Embryonic facial prominence (tissue), 1 donor: ENCODE measurements around the gene TRH.

Source experiments
- DNase-seq: peaks from one replicate; pipeline ENCODE4 v3.0.0-alpha.2; 2016; ENCODE audit errors: extremely low spot score

TRH gene, protein sequence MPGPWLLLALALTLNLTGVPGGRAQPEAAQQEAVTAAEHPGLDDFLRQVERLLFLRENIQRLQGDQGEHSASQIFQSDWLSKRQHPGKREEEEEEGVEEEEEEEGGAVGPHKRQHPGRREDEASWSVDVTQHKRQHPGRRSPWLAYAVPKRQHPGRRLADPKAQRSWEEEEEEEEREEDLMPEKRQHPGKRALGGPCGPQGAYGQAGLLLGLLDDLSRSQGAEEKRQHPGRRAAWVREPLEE

DNA sequence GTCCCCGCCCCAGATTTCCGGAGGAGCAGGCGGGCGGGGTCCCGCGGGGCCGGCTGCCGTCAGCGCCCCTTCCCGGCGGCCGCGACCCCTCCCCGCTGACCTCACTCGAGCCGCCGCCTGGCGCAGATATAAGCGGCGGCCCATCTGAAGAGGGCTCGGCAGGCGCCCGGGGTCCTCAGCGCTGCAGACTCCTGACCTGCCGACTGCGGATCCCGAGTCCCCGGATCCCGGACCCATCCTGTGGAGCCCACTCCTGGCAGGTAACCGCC, at the start of gene TRH:
TRH (plus strand) TSS at position 157 of the 269 bp plus-strand sequence. CDS start 1,097 bp downstream, outside the sequence.
- DNase-seq: no peak

DNA sequence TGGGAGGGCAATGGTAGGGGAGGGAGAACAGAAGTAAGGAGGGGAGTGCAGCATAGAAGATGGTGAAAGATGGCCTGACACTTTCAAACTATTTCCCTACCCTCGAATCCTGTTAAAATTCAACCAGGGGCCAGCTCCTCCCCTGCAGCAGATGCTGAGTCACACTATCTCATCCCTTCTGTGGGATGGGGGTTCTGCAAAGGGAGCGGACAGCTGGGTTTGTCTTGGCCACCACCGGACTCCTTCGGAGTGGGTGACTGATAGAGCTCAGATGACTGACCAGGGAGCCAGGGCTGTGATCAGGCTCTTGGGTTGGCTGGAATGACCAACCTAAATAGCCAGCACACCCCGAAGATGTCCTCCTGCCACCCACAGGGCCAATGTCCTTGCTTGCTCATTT, 47.4 kb upstream of the TRH start:
- no peak for DNase-seq

DNA sequence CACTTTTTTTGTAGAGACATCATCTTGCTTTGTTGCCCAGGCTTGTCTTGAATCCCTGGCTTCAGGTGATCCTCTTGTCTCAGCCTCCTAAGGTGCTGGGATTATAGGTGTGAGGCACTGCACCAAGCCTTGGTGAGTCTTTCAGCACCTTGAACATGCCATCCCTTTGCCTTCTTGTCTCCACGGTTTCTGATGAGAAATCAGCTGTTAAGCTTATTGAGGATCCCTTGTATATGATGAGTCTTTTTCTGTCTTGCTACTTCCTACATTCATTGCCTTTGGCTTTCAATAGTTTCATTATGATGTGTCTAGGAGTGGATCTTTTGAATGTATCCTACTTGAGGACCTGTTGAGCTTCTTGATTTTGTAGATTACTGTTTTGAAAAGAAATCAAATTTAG, 45.1 kb upstream of the TRH start:
- DNase-seq: no peak

DNA sequence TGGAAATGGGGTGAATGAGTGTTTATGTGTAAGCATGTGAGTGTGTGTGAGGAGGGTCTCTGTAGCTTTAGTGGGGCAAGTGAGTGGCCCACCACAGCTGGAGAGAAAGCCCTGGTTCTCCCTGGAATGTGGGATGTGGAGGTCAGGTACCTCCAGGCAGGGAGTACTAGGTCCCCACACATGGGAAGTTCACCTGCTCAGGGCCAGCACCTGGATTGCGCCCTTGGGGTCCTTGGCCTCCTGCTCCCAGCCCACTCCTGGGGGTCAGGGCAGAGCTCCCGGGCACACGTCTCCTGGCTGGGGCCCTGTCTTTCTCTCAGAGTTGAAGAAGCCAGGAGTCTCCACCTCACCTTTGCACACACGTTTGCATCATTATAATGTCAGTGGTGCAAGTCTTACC, 41.0 kb upstream of the TRH start:
- DNase-seq: no peak

DNA sequence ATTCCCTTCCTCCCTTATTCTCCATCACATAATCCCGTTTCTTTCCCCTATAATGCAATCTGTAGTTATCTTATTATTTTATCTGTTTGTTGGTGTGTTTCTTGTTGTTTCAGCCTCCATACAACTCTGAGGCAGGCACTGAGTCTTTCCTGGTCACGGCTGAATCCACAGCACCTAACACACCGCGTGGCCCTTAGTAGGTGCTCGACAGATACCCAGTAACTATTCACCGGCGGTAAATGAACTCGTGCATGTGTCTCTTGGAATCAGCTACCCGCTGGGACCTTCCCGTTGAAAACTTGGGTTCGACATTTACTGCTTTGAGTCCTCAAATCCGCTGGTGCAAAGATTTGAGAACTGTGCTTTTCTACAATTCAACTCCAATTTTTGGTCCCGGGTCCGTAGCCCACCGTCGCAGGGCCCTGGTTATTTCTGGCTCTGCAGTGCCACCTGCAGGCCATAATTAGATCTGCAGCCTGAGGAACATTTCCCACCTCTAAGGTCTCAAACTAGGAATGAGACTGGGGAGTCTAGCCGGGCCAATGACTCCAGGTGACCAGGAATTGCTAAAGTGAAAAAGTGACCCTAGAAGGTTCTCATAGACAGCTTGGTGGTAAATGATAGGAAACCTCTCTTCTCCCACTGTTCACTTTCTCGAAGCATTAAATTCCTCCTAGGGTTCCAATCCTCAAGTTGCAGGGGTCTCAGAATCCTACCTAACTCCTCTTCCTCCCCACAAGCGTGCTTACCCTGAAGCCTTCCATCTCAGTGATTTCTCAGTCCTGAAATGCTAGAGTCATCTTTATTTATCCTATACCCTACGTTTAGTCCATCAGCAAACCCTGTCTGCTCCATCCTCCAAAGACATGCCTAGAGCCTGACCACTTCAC, 40.0 kb upstream of the TRH start:
- peak; percentile 29 for DNase-seq

DNA sequence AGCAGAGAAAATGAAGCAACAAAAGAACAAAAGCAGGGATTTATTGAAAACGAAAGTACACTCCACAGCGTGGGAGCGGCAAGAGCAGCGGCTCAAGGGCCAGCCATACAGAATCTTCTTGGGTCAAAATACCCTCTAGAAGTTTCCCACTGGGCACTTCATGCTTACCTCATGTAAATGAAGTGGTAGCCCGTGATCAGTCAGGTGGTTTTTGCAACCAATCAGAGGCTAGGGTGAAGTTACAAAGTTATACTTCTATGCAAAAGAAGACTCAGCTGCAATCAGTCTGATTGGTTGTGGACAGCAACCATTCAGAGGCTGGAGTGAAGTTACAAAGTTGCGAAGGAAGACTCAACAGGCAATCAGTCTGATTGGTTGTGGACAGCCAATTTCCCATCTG, 37.8 kb upstream of the TRH start:
- DNase-seq: no peak

DNA sequence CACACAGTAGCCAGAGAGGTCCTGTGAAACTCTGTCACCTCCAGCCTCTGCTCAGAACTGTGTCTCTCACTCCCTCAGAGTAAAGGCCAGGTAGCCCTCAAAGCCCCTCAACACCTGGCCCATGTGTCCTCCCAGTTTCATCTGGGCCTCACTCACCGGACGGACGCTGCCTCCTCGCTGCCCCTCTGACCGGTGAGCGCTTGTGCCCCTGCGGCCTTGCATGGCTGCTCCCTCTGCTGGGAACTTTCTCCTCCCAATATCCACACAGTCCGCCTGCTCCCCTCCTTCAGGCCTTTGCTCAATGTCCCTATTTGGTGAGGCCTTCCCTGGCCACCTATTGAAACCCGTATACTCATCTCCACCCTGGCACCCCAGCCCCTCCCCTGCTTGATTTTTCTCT, 36.8 kb upstream of the TRH start:
- DNase-seq: no peak

DNA sequence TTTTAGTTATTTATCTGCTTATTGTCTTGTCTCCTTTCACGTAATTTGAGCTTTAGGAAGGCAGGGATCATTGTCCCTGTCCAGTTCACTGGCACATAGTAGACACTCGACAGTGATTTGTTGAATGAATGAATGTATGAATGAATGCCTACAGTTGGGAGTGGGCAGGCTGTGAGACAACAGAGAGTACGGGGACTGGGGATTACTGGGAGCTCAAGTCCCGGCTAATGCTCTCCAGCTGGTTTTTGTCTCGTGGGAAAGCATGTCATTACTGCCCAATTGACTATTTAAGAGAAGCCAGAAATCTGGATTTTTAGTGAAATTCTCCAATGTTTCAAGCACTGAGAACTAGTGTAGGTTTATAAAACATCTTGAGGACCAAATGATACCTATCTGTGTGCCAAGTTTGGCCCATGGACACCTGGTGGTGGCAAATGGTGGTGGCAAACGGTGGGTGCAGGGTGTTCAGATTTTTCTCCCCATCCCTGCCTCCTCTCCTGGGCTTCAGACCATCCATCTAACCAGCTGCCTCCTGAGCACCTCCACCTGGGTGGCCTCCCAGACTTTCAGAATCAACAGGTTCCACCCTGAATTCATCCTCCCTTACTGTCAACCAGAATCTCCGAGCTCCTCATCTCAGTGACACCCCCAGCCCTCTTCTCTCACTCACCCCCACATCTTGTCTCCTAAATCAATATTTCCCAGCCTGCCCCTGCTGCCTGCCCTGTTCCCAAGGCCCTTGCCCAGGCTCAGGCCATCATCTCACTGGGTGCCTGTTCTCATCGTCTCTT, 36.2 kb upstream of the TRH start:
- DNase-seq: no peak

DNA sequence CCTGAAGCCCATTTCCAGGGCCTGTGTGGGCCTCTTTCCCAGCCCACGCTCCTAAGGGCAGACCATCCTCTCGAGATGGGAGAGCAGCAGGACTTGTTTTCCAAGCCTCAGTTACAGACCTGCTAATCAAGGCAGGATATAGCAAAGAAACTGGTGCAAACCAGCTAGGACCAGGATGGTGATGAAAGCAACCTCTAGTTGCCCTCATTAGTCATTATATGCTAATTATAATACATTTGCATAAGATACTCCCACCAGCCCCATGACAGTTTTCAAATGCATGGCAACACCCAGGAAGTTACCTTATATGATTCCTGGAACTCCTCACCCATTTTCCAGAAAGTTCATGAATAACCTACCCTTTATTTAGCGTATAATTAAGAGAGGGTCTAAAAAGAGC, 34.4 kb upstream of the TRH start:
- no peak for DNase-seq

DNA sequence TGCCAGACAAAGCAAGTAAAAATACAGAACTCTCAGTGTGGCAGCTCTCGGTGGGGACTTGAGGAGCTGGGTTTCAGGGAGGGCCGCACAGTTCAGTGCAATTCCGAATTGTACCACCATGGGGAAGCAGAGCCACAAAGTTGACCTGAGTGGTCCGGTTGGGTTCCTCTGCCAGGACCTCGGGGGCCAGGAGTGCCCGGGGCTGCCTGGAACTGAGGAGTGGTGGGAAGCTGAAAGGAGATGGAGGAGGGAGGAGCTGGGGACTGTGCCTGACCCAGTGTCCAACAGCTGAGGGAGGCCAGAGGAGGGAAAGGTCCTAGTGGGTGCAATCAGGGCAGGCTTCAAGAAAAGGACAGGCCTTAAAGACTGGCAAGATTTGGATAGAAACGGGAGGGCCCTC, 32.2 kb upstream of the TRH start:
- no peak for DNase-seq

DNA sequence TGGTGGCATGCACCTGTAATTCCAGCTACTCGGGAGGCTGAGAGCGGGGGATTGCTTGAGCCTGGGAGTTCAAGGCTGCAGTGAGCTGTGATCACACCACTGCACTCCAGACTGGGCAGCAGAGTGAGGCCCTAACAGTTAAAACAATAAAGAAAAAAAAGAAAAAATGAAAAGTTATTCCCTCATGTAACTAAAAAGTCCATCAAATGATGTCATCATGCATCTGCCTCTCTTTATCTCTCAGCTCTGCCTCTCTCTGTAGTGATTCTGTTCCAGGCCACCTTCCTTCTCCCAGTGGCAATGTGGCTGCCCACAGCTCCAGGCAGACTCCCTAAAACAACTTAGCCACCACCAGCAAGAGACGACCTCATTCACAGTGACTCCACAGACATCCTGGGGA, 31.5 kb upstream of the TRH start:
- no peak for DNase-seq

DNA sequence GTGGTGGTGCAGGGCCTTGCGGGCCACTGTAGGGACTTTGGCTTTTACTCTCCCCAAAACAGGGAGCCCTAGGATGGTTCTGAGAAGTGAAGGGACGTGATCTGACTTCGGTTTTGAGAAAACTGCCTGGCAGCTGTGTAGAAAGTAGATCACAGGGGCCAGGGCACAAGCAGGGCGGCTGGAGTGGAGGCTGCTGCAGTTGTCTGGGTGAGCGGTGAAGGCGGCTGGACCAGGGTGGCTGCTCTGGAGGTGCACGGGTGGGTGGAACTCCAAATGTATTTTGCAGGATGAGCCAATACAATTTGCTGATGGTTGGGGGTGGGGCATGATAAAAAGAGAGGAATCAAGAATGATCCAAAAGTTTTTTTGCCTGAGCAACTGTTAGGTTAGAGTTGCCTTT, 29.8 kb upstream of the TRH start:
- DNase-seq: no peak

DNA sequence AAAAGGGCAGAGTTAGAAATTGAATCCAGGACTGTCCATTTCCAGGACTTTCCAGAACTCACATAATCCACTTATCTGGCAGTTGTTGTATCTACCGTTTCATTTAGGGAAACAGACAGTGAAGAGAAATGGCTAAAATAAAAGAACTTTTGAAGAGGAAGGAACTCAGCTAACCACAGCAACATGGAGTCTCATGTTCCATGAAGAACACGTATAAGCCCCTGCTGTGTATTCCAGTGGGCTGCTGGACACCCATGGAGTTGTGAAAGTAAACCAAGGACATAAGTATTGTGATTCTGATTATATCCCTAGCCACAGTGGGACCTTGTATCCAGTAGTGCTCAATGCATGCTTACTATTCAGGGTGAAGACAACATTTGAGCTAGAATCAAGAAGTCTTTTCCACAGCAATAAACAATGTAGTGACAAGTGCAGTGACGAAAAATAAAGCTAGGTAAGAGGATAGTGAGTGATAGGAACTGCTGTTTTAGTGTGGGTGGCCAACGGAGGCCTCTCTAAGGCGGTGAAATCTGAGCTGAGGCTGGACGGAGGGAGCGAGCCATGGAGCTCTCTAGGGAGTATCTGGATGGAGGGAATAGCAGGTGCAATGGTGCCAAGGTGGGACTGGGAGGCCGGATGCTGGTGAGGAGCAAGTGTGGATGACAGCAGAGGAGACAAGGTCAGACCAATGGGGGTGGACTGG, 26.8 kb upstream of the TRH start:
- DNase-seq: no peak

DNA sequence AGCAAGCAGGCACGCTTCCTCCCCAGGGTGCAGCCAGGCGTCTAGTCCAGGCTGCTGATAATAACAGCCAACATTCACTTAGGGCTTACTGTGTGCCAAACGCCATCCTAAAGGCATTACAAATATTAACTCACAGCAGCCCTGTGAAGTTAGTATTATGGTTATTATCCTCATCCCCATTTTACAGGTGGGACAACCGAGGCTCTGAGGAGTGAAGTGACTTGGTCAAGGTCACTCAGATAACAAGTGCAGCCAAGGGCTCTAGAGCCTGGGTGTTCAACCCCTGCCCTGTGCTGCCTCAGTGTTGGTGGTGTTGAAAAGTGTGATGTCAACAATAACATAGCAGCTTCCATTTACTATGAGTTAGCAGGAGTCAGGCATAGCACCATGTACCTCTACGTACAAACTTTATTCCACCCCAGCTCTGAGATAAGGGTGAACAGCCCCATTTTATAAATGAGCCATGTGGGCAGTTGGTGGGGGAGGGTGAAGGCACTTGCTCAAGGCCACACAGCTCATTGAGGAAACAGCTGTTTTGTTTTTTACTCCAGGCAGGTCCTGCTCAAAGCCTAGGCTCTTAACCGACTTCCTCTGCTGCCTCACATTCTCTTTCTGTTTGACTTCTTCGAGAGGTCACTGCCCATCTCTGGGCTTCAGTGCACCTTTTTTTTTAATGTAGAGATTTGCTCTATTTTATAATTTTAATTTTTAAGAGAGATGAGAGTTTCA, 24.0 kb upstream of the TRH start:
- no peak for DNase-seq

DNA sequence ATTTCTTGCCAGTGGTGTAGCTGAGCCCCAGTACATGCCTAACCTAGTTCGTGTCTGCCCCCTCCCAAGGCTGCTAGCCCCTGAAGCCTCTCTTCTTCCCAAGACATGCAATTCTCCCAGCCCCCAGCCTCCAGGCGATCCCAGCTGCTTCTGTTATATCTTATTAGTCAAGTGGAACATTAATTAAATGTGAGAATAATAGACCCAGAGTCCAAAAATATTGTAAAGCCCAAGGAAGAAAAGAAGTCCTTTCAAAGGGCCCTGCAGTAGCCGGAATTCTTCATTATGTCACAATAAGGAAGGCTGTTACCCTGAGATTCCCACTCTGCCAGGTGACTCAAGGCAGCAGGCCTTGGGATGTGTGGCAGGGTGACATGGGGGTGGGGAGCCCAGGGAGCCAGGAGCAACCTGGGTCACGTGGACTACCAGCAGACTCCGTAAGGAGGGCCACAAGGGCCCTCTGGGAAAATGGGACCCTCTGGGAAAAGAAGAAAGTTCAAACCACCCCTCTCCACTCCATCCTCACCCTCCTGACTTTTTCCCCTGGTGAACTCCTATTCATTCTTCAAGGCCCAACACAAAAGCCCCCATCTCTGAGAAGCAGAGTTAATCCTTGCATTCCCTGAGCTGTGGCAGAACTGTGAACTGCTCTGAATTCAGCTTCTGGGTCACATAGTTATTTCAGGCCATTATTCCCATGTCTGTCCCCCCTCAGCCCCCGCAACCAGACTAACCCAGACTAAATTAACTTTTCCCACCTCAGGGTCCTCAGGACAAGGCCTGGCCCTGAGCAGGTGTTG, 21.8 kb upstream of the TRH start:
- no peak for DNase-seq

DNA sequence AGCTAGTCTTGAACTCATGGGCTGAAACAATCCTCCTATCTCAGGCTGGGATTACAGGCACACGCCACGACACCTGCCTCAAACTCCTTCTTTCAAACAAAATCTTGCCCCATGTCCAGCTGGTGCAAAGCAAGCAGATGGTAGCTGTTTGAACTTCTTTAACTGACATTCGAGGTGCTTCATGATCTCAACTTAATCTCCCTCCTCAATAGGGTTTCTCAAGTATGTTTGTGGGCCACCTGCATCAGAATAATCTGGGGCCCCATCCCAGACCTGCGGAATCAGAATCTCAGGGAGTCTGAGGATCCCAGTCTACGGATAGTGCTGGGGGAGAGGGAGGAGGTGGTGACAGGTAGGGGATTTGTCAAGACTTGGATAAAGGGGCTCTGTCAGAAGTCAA, 20.9 kb upstream of the TRH start:
- DNase-seq: no peak

DNA sequence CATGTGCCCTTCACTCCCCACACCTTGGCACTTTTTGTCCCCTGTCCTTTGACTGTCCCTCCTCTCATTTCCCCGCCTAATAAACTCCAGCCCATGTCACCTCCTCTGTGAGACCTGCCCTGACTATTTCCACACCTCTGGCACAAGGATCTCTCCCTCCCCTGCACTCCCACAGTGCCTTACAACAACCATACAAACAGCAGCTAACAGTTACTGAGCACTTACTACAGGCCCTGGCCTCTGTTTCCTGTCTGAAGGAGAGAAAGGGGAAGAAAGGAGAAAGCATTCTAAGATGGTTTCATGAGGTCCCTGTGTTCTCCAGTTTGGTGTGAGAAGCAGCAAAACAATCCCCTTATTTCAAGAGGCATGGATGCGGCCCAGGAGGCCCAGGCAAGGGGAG, 20.0 kb upstream of the TRH start:
- DNase-seq: no peak

DNA sequence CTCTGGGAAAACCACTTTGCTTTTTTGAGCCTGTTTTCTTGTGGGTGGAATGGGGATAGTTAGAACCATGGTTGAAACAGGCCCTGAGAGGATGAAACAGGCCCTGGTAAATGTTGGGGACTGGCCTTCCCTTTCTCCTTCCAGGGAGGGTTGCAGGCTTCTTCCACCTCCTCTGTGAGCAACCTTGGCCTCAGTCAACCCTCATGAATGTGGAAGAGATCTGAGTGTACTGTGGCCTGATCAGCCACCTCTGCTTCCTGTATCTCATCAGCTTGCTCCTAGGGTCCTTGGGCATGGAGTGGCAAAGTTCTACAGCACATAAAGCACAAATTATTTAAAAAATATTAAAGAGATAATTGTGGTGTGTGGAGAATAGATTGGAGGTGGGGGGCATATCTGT, 17.6 kb upstream of the TRH start:
- DNase-seq: no peak

DNA sequence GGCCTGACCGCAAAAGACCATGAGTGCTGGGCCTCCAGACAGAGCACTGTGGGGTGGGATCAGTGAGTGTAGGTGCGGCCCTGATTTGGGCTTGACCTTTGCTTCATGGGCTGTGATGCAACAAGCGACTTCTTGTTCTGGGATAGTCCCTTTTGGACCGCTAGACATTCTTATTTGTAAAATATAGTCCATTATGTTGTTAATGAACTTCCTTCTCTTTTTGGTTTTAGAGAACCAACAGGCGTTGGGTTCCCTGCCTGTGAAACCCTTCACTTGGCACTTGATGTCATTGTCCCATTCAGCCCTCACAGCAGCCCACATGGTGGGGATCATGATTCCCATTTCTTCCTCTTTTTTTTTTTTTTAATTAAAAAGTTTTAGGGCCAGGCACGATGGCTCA, 15.8 kb upstream of the TRH start:
- no peak for DNase-seq

DNA sequence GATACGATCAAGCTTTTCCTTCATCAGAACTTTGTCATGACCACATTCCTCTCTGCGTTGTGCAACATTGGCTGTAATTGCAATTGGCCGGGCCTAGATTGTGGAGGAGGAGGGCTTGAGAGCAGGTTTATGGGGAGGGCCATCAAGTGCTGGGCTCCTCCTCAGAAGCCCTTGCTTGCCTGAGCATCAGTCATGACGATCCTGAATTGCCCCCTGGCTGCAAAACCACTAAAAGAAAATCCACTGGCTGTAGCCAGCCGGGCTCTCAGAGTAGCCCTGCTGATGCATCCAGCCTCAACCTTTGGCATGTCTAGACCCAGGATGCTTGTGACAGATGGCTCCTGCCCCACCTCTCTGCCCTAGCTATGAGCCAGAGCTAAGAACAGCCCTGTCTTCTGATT, 13.4 kb upstream of the TRH start:
- DNase-seq: no peak

DNA sequence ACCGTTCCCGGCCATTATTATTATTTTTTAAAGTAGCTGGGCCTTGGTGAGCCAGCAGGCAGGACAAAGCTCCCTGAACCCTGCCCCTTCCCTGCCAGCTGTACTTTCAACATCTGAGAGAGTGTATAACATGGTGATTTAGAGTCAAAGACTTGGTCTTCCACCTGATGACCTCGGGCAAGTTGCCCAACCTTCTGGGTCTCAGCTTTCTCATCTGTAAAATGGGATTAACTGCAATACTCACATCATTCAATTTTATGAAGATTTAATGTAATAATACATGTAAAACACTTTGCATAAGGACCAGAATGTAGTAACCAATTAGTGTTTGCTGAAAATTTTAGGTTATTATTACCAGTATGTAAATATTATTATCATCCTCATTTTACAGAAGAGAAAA, 11.9 kb upstream of the TRH start:
- no peak for DNase-seq
